ENCODE results near the gene GMPPA. TPM values are rescaled to one million over a fixed set of nuclear protein-coding genes. Genes with fewer than 3 reads are reported as not detected.

GMPPA gene
- total and polyA plus RNA-seq, 9 of the 15 experiments (the other 6 are each of a cell fraction or from before 2014, with no cell fraction given) = 7.0 to 101 (median 66.7) TPM

DNA sequence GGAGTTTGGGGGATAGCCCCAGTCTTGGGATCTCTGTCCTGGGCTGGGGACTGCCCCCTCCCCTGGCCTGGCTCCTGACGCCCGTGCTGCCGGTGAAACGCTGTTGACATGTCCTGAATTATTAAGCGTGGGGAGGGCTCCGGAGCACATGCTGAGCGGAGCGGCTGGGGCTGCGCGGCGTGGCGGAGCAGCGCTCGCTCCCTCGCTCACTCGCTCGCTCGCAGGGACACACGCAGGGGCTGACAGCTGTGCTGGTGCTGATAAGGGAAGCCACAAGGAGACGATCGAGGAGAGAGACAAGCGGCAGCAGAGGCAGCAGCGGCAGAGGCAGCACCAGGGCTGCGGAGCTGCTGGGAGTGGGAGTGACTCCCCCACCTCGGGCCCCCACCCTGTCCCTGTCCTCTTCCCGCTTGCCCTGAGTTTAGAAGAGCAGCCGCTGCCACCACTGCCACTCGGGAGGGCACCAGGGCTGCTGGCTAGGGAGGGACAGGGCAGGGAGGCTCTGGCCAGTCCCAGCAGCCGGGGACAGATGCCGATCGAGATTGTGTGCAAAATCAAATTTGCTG, 15.6 kb downstream of the GMPPA start, which contains the start of gene ASIC4 (continued):
- TF ChIP-seq NFXL1 (CRISPR knock-in tag; IDR thresholded peaks at IDR 0.05) (no peak), YY1 (IDR thresholded peaks at IDR 0.05; ENCODE audit: borderline replicate concordance in 1 of 3, control insufficient read depth in 1 of 3, extremely low read depth in 1 of 3, insufficient read depth in 3 of 3, insufficient read length in 1 of 3, insufficient replicate concordance in 2 of 3, low read depth in 1 of 3, low read length in 2 of 3) (peak in 1 of 3 experiments; percentile 44), TAF9B (IDR thresholded peaks at IDR 0.05; ENCODE audit: partially characterized antibody) (peak; percentile 60), DMBX1 (CRISPR knock-in tag; IDR thresholded peaks at IDR 0.05; ENCODE audit: borderline replicate concordance) (peak; percentile 79), CBFA2T3 (IDR thresholded peaks at IDR 0.05) (peak; percentile 97), ELF1 (tag; IDR thresholded peaks at IDR 0.05) (no peak), ZNF311 (CRISPR knock-in tag; IDR thresholded peaks at IDR 0.05) (no peak), DNMT1 (IDR thresholded peaks at IDR 0.05) (no peak), TCF3 (CRISPR knock-in tag; IDR thresholded peaks at IDR 0.05) (peak; percentile 97), ZNF699 (CRISPR knock-in tag; IDR thresholded peaks at IDR 0.05; ENCODE audit: insufficient replicate concordance) (no peak), ASH1L (IDR thresholded peaks at IDR 0.05; ENCODE audit: borderline replicate concordance, low read depth, partially characterized antibody) (no peak), TEAD2 (tag; IDR thresholded peaks at IDR 0.05) (no peak), HEY1 (CRISPR knock-in tag; IDR thresholded peaks at IDR 0.05; ENCODE audit: borderline replicate concordance) (peak; percentile 81; the same call in 1 of the 2 replicates), FOS (IDR thresholded peaks at IDR 0.05; ENCODE audit: extremely low read depth, insufficient read length) (no peak), MEIS2 (IDR thresholded peaks at IDR 0.05; ENCODE audit: partially characterized antibody) (peak; percentile 94), GATA2 (CRISPR knock-in tag; IDR thresholded peaks at IDR 0.05) (peak; percentile 97), ZNF77 (CRISPR knock-in tag; IDR thresholded peaks at IDR 0.05) (no peak), SIN3B (IDR thresholded peaks at IDR 0.05; ENCODE audit: low read depth) (no peak), SP2 (IDR thresholded peaks at IDR 0.05; ENCODE audit: extremely low read depth, low read depth, low read length, poor library complexity, severe bottlenecking) (no peak), ZKSCAN1 (IDR thresholded peaks at IDR 0.05; ENCODE audit: low read depth, low read length) (peak; percentile 38; the same call in 1 of the 2 replicates), SRF (CRISPR knock-in tag; IDR thresholded peaks at IDR 0.05) (no peak; a peak in 1 of 4 replicates), MTA3 (IDR thresholded peaks at IDR 0.05; ENCODE audit: borderline replicate concordance) (peak; percentile 90), SMAD4 (CRISPR knock-in tag; conservative IDR thresholded peaks at IDR 0.05) (peak; percentile 97)
- TF ChIP-seq, protein P1, sequence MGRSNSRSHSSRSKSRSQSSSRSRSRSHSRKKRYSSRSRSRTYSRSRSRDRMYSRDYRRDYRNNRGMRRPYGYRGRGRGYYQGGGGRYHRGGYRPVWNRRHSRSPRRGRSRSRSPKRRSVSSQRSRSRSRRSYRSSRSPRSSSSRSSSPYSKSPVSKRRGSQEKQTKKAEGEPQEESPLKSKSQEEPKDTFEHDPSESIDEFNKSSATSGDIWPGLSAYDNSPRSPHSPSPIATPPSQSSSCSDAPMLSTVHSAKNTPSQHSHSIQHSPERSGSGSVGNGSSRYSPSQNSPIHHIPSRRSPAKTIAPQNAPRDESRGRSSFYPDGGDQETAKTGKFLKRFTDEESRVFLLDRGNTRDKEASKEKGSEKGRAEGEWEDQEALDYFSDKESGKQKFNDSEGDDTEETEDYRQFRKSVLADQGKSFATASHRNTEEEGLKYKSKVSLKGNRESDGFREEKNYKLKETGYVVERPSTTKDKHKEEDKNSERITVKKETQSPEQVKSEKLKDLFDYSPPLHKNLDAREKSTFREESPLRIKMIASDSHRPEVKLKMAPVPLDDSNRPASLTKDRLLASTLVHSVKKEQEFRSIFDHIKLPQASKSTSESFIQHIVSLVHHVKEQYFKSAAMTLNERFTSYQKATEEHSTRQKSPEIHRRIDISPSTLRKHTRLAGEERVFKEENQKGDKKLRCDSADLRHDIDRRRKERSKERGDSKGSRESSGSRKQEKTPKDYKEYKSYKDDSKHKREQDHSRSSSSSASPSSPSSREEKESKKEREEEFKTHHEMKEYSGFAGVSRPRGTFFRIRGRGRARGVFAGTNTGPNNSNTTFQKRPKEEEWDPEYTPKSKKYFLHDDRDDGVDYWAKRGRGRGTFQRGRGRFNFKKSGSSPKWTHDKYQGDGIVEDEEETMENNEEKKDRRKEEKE (IDR thresholded peaks at IDR 0.05; ENCODE audit: borderline replicate concordance in 1 of 2, control insufficient read depth in 1 of 2, low read depth in 2 of 2, low read length in 1 of 2) = 0 out of 4 replicates have a peak, but pooled peaks of 1 of the 2 experiments have one; percentile 35
- TF ChIP-seq, protein P2, sequence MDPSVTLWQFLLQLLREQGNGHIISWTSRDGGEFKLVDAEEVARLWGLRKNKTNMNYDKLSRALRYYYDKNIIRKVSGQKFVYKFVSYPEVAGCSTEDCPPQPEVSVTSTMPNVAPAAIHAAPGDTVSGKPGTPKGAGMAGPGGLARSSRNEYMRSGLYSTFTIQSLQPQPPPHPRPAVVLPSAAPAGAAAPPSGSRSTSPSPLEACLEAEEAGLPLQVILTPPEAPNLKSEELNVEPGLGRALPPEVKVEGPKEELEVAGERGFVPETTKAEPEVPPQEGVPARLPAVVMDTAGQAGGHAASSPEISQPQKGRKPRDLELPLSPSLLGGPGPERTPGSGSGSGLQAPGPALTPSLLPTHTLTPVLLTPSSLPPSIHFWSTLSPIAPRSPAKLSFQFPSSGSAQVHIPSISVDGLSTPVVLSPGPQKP (CRISPR knock-in tag; IDR thresholded peaks at IDR 0.05) = no peak

Data from K562 (cell line).